Cardiac muscle cell (in vitro differentiated cells and primary cell): ENCODE data around the gene SFXN2. TPM values are rescaled to one million over a fixed set of nuclear protein-coding genes. Genes with fewer than 3 reads are reported as not detected.
A peak's percentile ranks its signal among the peaks of the same experiment; 100 is the strongest.

Experiments
- DNase-seq, 2 donors: peaks; one replicate each; pipeline versions ENCODE4 v3.0.0 to v3.0.0-alpha.2; 2010 to 2017; ENCODE audit warnings: low read depth in 1 of 2, low spot score in 1 of 2
- H3K27ac ChIP-seq: fragments of 200-600 bp; sonication (generic); 2 replicates; pipeline ENCODE4 v1.5.1; 2016
- H3K27me3 ChIP-seq: fragments of 200-600 bp; sonication (generic); 2 replicates; pipeline ENCODE4 v1.6.0; 2016; ENCODE audit warnings: control low read depth
- H3K36me3 ChIP-seq: fragments of 200-600 bp; sonication (generic); 2 replicates; pipeline ENCODE4 v1.5.1; 2016; ENCODE audit warnings: control low read depth
- H3K4me1 ChIP-seq: fragments of 200-600 bp; sonication (generic); 2 replicates; pipeline ENCODE4 v1.8.1; 2017; ENCODE audit warnings: low read depth, mild to moderate bottlenecking, mixed run types
- H3K4me3 ChIP-seq: fragments of 200-600 bp; sonication (generic); 2 replicates; pipeline ENCODE4 v1.5.1; 2016; ENCODE audit warnings: mild to moderate bottlenecking
- H3K9me3 ChIP-seq: fragments of 200-600 bp; sonication (generic); 2 replicates; pipeline ENCODE4 v1.5.1; 2017; ENCODE audit warnings: low read depth, mild to moderate bottlenecking, control low read depth
- polyA plus RNA-seq: library from polyadenylated mRNA; unstranded; fragments of >200 nt; fragmentation: Nextera tagmentation; extraction: Ambion mirVana; gene quantifications from 2 replicates; pipeline ENCODE4 v1.2.1, GENCODE V29; 2016
- total RNA-seq: library from RNA; depleted of rRNA; stranded (reverse); fragments of >200 nt; gene quantifications from 2 replicates; pipeline ENCODE4 v1.2.3, GENCODE V29; 2016
- TF ChIP-seq, protein P1 (sequence below): IDR thresholded peaks from 2 replicates; pipeline ENCODE4 v1.5.1; 2012; ENCODE audit warnings: low read depth, mild to moderate bottlenecking, low read length

The SFXN2 gene
- total and polyA plus RNA-seq, 2 experiments from 2014 or later: 14.2 to 18.6 TPM

DNA sequence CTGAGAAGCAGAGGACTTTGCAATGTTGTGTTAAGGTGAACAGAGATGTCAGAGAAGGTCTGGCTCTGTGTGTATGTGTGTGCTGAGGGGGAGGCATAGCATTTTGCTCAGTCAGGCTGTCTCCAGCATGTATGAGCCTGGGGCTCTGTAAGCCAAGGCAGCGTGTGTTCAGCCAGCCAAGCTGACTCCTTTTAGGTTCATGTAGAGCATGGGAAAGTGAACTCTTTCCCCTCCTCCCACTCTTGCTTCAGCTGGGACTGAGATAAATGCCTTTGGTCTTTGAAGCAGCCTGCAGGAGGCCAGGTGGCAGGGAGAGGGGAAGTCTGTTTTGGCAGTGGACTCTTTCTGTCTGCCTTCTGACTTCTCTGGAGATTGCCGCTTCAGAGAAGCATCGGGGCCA, 3.8 kb downstream of the SFXN2 start:
- DNase-seq: peak; percentile 67 to 70

DNA sequence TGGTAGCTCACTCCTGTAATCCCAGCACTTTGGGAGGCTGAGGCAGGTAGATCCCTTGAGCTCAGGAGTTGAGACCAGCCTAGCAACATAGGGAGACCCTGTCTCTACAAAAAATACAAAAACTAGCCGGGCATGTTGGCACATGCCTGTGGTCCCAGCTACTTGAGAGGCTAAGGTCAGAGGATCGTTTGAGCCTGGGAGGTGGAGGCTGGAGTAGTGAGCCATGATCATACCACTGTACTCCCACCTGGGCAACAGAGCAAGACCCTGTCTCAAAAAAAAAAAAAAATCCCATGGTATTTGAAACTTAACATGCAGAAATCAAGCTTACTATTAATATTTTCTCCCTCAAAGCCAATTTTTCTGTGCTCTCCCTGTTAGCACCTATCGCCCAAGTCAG, 5.9 kb downstream of the SFXN2 start:
- no peak for DNase-seq
- no peaks in the 10 kb centered on the region for H3K9me3 ChIP-seq
- TF ChIP-seq, protein P1, sequence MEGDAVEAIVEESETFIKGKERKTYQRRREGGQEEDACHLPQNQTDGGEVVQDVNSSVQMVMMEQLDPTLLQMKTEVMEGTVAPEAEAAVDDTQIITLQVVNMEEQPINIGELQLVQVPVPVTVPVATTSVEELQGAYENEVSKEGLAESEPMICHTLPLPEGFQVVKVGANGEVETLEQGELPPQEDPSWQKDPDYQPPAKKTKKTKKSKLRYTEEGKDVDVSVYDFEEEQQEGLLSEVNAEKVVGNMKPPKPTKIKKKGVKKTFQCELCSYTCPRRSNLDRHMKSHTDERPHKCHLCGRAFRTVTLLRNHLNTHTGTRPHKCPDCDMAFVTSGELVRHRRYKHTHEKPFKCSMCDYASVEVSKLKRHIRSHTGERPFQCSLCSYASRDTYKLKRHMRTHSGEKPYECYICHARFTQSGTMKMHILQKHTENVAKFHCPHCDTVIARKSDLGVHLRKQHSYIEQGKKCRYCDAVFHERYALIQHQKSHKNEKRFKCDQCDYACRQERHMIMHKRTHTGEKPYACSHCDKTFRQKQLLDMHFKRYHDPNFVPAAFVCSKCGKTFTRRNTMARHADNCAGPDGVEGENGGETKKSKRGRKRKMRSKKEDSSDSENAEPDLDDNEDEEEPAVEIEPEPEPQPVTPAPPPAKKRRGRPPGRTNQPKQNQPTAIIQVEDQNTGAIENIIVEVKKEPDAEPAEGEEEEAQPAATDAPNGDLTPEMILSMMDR: no peak
- H3K27me3 ChIP-seq: no peaks in the 10 kb centered on the region
- H3K27ac ChIP-seq: no peak overlapping the region
- H3K36me3 ChIP-seq: no peaks in the 10 kb centered on the region
- no peak overlapping the region for H3K4me3 ChIP-seq
- peaks cover 12% of the 10 kb centered on the region for H3K4me1 ChIP-seq

More for the DNA sequence above, 3.8 kb downstream of the SFXN2 start:
- Histone ChIP-seq H3K4me3 (no peak overlapping the region), H3K9me3 (no peaks in the 10 kb centered on the region), H3K36me3 (no peaks in the 10 kb centered on the region), H3K27ac (peak overlapping the region; percentile 95), H3K27me3 (no peaks in the 10 kb centered on the region), H3K4me1 (peaks cover 13% of the 10 kb centered on the region)
- TF ChIP-seq, protein P1: no peak

DNA sequence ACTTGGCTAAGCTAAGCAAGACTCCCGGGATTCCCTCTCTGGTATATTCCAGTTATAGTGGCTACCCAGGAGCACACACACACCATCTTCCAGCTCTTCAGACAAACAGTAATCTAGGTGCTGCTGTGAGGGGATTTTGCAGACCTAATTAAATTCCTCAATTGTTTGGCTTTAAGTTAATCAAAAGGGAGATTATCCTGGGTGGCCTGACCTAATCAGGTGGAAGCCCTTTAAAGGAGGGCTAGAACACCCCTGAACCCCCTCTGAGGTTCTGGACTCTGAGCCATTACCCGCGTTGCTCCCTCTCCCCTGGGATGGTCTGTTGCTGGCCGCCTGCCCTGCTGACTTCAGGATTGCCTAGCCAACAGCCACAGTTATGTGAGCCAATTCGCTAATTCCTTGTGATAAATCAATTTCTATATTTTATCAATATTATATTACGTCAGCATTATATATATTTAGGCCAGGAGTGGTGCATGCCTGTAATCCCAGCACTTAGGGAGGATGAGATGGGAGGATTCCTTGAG, 6.4 kb downstream of the SFXN2 start:
- TF ChIP-seq, protein P1: no peak
- no peak overlapping the region for H3K4me3 ChIP-seq
- no peaks in the 10 kb centered on the region for H3K27me3 ChIP-seq
- no peaks in the 10 kb centered on the region for H3K9me3 ChIP-seq
- H3K36me3 ChIP-seq: no peaks in the 10 kb centered on the region
- H3K4me1 ChIP-seq: peaks cover 12% of the 10 kb centered on the region
- no peak overlapping the region for H3K27ac ChIP-seq
- DNase-seq: no peak

DNA sequence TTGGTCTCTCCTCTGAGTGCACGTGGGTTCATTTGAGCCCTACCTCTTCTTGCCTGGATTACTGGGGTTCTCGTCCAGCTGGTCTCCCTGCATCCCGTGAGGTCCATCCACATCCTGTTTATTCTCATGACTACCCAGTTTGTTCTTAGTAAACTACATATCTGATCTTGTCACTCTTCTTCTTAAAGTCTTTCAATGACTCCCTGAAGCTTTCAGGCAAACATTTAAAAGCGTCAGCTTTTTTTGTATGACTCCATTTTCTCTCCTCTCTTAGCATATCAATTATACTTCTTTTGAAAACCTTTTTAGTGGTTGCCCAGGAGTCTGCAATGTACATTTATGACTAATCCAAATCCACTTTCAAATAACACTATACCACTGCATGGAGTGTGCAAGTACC, 7.5 kb downstream of the SFXN2 start:
- no peaks in the 10 kb centered on the region for H3K27me3 ChIP-seq
- no peak for DNase-seq
- no peaks in the 10 kb centered on the region for H3K36me3 ChIP-seq
- no peak overlapping the region for H3K4me3 ChIP-seq
- H3K9me3 ChIP-seq: no peaks in the 10 kb centered on the region
- no peak overlapping the region for H3K27ac ChIP-seq
- TF ChIP-seq, protein P1: no peak
- H3K4me1 ChIP-seq: peaks cover 12% of the 10 kb centered on the region

DNA sequence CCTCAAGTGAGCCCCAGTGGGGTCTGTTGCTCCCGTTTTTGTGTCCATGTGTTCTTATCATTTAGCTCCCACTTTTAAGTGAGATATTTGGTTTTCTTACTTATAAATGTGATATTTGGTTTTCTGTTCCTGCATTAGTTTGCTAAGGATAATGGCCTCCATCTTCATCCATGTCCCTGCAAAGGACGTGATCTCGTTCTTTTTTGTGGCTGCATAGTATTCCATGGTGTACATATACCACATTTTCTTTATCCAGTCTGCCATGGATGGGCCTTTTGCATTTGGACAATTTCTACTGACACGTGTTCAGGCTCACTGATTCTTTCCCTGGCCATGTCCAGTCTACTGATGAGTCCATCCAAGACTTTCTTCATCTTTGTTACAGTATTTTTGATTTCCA, 9.6 kb downstream of the SFXN2 start:
- H3K4me1 ChIP-seq: no peaks in the 10 kb centered on the region
- H3K9me3 ChIP-seq: no peaks in the 10 kb centered on the region
- no peak overlapping the region for H3K27ac ChIP-seq
- no peak overlapping the region for H3K4me3 ChIP-seq
- H3K36me3 ChIP-seq: peaks cover 5% of the 10 kb centered on the region
- no peaks in the 10 kb centered on the region for H3K27me3 ChIP-seq
- DNase-seq: no peak
- TF ChIP-seq, protein P1: no peak
